Left forelimb (tissue), 1 donor: Measurements from ENCODE around the gene CPNE8.

Source experiments
- DNase-seq: peaks from one replicate; pipeline ENCODE4 v3.0.0-alpha.2; 2018; ENCODE audit warnings: low spot score

CPNE8 gene

DNA sequence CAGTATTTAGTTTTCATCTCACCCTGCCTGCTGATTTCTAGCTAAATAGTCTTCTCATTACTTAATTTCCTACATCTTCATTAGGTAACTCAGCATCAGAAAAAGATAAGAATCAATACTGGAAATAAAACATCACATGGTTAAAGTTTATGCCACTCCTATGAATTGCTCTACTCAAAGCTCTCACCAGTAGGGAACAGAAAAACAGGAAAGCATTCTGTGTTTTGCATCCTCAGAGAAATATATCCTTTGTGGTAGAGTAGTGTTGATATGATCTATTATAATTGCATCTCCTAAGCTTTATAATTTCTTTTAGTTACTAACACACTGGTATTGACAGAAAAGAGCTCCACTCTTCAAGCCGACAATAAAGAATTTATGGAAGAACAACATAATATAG, 9.9 kb downstream of the CPNE8 start:
- DNase-seq: no peak

- no peak for DNase-seq
These were observed 12.4 kb downstream of the CPNE8 start for GRCh38 chr12:38892976-38893375.

DNA sequence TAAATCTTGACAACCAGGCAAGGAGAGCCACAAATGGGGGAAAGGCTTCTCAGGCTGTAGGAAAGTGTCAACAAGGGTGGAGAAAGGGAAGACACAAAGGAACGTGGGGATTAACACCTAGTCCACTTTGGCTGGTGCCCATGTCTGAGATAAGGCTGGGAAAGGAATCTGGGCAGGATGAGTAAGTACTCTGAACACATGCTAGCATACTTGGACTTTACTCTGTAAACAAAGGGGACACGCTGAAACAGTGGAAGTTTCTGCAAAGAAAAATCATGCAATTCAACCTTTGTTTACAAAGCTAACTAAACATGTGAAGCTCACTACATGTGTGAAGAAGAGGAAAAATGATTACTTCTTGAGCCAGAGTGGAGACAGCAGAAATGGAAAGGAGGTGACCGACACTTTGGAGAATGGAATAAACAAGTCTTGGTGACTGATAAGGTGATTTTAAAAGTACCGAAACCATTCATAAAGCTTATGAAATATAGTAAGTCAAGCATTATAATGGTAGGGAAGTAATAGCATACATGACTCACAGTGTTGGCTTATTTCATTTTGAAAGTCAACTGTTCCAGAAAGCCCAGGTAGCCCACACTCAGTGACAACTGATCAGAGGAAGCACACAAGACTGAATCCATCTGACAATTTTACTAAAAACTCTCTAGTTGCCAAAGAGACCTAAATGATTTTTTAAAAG, 13.2 kb downstream of the CPNE8 start:
- DNase-seq: no peak

DNA sequence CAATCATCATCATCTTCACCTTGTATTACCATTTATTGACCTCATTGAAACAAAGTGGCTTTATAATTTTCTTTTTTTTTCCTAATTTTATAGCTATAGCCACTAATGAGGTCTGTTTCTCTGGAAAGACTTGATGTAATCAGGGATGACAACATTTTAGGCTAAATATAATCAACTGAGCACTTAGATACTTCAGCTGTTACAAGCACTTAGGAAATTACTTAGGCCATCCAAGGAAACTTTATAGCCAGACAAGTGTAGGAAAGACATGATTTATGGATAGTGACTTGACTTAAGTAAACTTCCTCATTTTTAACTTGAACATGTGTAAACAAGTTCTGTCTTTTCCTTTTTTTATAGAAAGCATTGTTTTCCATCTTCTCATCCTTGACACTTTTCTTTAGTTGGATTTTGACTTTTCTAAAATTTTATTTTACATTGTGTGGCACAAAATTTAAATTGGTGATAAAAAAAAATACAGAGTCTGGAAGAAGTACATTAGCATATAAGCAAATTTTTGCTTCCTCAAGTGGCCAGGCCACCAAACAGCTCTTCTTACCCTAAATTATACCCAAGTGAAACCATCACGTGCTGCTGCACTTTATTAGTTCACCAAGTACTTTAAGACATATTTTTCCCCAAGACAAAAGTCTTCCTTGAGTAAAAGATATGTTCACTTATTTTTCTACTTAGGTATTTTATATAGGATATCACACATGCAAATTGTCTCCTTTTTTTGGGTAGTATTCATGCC, 15.1 kb downstream of the CPNE8 start:
- no peak for DNase-seq

DNA sequence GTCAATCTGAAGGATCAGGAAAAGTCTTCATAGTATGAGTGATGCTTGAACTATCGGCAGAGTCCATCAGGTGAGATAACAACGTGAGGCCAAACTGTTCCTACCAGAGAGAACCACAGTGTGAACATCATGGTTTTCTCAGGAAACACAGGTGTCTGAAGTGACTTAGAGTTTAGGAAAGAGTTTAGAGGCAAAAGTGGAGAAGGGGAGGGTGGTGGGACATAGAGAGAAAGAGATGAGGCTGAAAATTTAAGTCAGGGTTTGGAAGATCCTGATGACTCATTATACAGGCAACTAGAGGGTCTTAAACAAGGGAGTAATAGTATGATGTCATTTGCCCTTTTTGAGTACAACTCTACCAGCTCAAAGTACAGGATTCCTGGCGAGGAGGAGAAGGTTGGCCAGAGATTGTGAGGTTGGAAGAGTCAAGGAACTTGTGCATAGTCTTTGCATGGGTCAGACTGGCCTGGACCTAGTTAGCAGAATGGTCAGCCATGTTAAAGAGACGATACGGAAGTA, 16.0 kb downstream of the CPNE8 start:
- DNase-seq: no peak

GRCh38 chr12:38887770-38888169, 17.6 kb downstream of the CPNE8 start:
- no peak for DNase-seq

- no peak for DNase-seq
These were observed 18.5 kb downstream of the CPNE8 start for GRCh38 chr12:38886931-38887330.

- DNase-seq: no peak
These were observed 19.3 kb downstream of the CPNE8 start for GRCh38 chr12:38886064-38886463.

DNA sequence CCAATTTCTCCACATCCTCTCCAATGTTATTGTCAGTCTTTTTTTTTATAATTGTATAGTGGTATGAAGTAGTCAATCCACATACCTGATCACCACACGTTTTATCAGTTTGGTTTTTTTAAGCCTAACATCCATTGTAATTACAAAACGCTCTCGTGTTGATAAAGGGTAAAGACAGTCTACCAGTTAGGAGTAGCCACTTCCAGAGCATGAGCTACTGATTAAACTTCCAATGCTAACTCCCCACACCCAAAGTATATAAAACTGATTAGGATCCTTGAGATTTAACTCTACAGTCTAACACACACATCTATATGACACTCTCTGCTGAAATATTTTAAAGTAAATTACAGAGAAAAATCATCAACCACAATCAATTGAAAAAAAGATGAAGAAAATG, 20.7 kb downstream of the CPNE8 start:
- DNase-seq: no peak

GRCh38 chr12:38883629-38884134, 21.7 kb downstream of the CPNE8 start:
- no peak for DNase-seq

GRCh38 chr12:38880288-38880687, 25.1 kb downstream of the CPNE8 start:
- no peak for DNase-seq

DNA sequence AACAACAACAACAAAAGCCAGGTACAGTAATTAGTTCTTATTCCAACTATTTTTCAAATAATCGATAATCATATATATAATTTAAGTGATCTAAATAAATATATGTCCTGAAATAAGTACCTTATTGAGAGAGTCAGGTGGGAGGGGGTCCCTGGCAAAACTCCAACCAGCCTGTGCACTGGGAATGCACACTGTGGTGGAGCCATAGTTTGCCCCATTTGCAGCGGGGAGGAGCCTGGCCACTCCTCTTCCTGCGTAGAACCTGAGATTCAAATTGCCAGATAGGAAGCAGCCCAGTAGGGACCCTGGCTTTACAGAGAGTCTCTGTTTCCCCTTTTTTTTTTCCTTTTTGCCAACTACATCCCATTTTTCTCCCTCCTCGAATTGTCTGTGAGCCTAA, 26.4 kb downstream of the CPNE8 start:
- DNase-seq: no peak

- DNase-seq: no peak
These were observed 27.1 kb downstream of the CPNE8 start for GRCh38 chr12:38878333-38878705.

- no peak for DNase-seq
These were observed 29.7 kb downstream of the CPNE8 start for GRCh38 chr12:38875586-38876228.

- no peak for DNase-seq
These were observed 32.8 kb downstream of the CPNE8 start for GRCh38 chr12:38872561-38872960.

DNA sequence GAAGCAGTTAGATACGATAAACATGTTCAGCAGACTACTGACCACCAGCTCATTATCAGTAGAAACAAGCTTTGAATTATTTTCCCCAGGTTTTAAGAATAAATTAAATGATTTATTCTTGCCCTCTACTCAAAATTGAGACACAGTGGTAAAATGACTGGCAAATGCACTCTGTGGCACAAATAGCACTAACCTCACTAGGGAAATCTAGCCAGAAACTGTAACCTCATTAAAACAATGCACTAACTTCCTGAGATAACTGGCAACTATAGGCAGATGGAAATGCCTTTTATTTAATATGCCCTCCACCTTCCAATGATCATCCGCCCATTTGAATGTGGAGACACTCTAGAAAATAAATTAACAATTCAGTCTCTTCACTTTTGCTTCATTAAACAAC, 33.2 kb downstream of the CPNE8 start:
- DNase-seq: no peak

DNA sequence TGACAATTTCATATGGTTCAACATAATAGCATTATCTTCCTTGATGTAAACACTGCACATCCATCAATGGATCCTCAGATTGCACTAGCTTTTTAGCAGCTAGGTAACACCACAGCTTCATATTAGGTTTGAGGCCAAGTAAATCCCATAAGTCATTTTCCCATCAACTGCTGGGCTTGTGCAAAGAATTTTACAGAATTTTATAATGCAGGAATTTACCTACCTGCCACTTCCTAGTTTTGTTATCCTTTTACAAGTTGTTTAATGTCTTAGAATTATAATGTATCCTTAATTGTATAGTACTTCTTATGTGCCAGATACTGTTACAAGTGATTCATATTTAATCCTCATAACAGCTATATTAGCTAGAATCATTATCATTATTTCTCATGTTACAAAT, 36.4 kb downstream of the CPNE8 start:
- no peak for DNase-seq

GRCh38 chr12:38850461-38850860, 54.9 kb downstream of the CPNE8 start:
- DNase-seq: no peak

DNA sequence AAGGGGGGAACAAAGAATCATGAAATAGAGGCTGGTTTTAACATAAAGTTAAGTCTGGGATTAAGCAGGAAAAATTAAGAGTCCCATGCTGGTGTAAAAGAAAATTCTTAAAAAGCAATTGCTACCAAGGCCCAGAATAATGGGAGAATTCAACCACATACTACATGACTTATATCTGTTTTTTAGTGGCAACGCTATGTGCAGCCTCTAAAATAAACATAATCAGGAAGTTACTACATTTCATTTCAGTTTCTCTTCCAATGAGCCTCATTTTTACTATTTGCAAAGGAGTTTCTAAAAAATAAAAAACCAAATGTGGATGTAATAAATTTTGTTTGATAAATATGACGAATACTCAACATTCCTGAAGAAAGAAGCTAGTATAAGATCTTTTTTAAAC, 58.1 kb downstream of the CPNE8 start:
- no peak for DNase-seq

DNA sequence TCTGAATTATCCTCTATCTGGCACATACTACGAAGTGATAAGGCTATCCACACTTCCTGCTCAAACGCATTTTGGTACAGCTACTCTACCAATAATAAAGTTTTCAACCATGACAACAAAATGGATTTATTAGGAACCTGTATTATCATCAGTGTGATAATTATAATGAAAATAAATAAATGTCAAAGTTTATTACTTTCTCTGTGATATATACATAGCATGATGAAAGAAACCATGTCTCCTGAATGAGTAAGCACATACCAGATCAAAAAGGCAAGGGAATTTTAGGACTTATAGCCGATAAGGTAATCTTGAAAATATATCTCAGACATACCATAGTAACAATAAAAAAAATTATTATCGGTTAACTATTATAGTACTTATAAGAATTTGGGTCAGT, 61.1 kb downstream of the CPNE8 start:
- no peak for DNase-seq

- no peak for DNase-seq
These were observed 67.1 kb downstream of the CPNE8 start for GRCh38 chr12:38838056-38838850.

DNA sequence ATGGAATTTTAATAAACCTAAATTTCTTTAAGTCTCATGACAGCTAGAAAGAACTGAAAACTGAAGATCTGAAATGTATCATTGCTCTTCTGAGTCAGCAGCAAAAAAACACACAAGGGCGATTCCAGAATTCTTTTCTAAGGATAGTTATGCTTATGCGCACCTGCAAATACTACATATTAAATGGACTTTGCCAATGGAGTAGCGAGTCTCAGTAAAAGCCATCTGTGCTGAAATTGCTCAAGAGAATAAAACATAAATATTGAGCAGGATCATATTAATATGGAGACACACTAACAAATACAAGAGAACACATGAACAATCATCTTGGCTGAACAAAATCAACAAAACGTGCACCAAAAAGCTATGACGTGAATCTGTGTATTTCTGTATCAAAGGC, 73.7 kb downstream of the CPNE8 start:
- no peak for DNase-seq
